Sigmoid colon (tissue), 7 donors: ENCODE data around the gene ATAD5. TPM values are rescaled to one million over a fixed set of nuclear protein-coding genes. Genes with fewer than 3 reads are reported as not detected.

Experiments used
- DNase-seq: peaks from one replicate; pipeline ENCODE4 v3.0.0-alpha.2; 2019
- H3K27ac ChIP-seq, 4 donors: fragments of 200-600 bp; sonication (generic); one replicate each; pipeline ENCODE4 v1.5.1; 2016 to 2019; ENCODE audit warnings: mild to moderate bottlenecking in 1 of 4
- H3K27me3 ChIP-seq, 3 donors: fragments of 200-600 bp; sonication (generic); one replicate each; pipeline ENCODE4 v1.5.1; 2019; ENCODE audit warnings: mild to moderate bottlenecking in 1 of 3
- H3K36me3 ChIP-seq, 4 donors: fragments of 200-600 bp; sonication (generic); one replicate each; pipeline ENCODE4 v1.5.1; 2016 to 2019
- H3K4me1 ChIP-seq, 4 donors: fragments of 200-600 bp; sonication (generic); one replicate each; pipeline ENCODE4 v1.5.1; 2017 to 2019
- H3K4me3 ChIP-seq, 4 donors: fragments of 200-600 bp; sonication (generic); one replicate each; pipeline ENCODE4 v1.5.1; 2017 to 2019; ENCODE audit warnings: mild to moderate bottlenecking in 2 of 4, moderate library complexity in 1 of 4
- H3K9me3 ChIP-seq, 4 donors: fragments of 200-600 bp in 3 of 4; sonication (generic) in 3 of 4; one replicate each; pipeline versions ENCODE4 v1.5.1 to v1.6.1; 2013 to 2019
- EP300 ChIP-seq, 4 donors: sonication (generic); formaldehyde crosslinking; IDR thresholded peaks; one replicate each; pipeline ENCODE4 v1.6.1; 2017; ENCODE audit warnings: antibody characterized with exemption in 4 of 4
- POLR2A ChIP-seq, 2 donors: fragments of 450-650 bp; IDR thresholded peaks; one replicate each; pipeline ENCODE4 v1.6.1; 2016; ENCODE audit warnings: antibody characterized with exemption in 2 of 2, mild to moderate bottlenecking in 2 of 2, moderate library complexity in 2 of 2
- POLR2AphosphoS5 ChIP-seq, 4 donors: sonication (generic); formaldehyde crosslinking; IDR thresholded peaks; one replicate each; pipeline ENCODE4 v1.6.1; 2017; ENCODE audit warnings: antibody characterized with exemption in 4 of 4
- WGBS, 2 donors: extraction: QIAGEN DNeasy Blood & Tissue Kit; methylation state at CpG; one replicate each; pipeline ENCODE4 v1.1.7; 2013; 5-methylcytosine and 5-hydroxymethylcytosine counted together
- intact Hi-C: fragments of 100-400 bp; cut with DNase I; formaldehyde crosslinking; loops from one replicate; pipeline ENCODE4 v1.15.1; 2023
- polyA plus RNA-seq, 3 donors: library from polyadenylated mRNA; stranded (reverse); fragments of 200-250 nt; gene quantifications; one replicate each; pipeline ENCODE4 v1.2.3, GENCODE V29; 2013
- total RNA-seq, 4 donors: library from RNA; depleted of rRNA; stranded (reverse); fragments of >200 nt; gene quantifications; one replicate each; pipeline ENCODE4 v1.1.0, GENCODE V29; 2016
- TF ChIP-seq, protein P1 (sequence below), 4 experiments: fragments of 450-650 bp in 3 of 4; fragments of 200-600 bp in 1 of 4; IDR thresholded peaks; one replicate each; pipeline ENCODE4 v1.5.1; 2016 to 2019; ENCODE audit warnings: antibody characterized with exemption in 4 of 4, mild to moderate bottlenecking in 3 of 4, moderate library complexity in 2 of 4
- donor health status: healthy with polysubstance abuse.
- donor health status: Bipolar disorder and iron deficiency.
- donor health status: healthy.

Gene ATAD5
- total and polyA plus RNA-seq, 7 donors = 0.46 to 1.7 (median 0.82) TPM

DNA sequence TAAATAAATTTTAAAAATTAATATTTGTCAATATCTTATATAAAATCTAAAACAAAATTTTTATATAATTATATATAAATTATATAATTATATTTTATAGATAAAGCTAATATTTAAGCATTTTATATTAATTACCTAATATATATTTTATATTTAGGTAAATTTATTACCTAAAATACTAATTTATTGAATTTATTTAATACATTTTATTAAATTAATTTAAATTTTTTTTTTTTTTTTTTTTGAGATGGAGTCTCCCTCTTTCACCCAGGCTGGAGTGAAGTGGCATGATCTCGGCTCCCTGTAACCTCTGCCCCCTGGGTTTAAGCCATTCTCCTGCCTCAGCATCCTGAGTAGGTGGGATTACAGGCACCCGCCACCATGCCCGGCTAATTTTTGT is 22.4 kb downstream of the ATAD5 start:
- Histone ChIP-seq H3K27ac (no peak overlapping the region), H3K9me3 (no peaks in the 10 kb centered on the region), H3K27me3 (no peaks in the 10 kb centered on the region), H3K36me3 (no peaks in the 10 kb centered on the region), H3K4me1 (no peaks in the 10 kb centered on the region), H3K4me3 (no peak overlapping the region)
- no peak for TF ChIP-seq EP300 (IDR thresholded peaks at IDR 0.05)
- no peak for TF ChIP-seq POLR2AphosphoS5 (IDR thresholded peaks at IDR 0.05)
- TF ChIP-seq, protein P1, sequence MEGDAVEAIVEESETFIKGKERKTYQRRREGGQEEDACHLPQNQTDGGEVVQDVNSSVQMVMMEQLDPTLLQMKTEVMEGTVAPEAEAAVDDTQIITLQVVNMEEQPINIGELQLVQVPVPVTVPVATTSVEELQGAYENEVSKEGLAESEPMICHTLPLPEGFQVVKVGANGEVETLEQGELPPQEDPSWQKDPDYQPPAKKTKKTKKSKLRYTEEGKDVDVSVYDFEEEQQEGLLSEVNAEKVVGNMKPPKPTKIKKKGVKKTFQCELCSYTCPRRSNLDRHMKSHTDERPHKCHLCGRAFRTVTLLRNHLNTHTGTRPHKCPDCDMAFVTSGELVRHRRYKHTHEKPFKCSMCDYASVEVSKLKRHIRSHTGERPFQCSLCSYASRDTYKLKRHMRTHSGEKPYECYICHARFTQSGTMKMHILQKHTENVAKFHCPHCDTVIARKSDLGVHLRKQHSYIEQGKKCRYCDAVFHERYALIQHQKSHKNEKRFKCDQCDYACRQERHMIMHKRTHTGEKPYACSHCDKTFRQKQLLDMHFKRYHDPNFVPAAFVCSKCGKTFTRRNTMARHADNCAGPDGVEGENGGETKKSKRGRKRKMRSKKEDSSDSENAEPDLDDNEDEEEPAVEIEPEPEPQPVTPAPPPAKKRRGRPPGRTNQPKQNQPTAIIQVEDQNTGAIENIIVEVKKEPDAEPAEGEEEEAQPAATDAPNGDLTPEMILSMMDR (IDR thresholded peaks at IDR 0.05) = no peak
- TF ChIP-seq POLR2A (IDR thresholded peaks at IDR 0.05) = no peak
- DNase-seq = no peak
- WGBS, 2 donors = 96 to 97% methylated on average over 3 of the region's 3 CpGs
- intact Hi-C loops = no loop called here

DNA sequence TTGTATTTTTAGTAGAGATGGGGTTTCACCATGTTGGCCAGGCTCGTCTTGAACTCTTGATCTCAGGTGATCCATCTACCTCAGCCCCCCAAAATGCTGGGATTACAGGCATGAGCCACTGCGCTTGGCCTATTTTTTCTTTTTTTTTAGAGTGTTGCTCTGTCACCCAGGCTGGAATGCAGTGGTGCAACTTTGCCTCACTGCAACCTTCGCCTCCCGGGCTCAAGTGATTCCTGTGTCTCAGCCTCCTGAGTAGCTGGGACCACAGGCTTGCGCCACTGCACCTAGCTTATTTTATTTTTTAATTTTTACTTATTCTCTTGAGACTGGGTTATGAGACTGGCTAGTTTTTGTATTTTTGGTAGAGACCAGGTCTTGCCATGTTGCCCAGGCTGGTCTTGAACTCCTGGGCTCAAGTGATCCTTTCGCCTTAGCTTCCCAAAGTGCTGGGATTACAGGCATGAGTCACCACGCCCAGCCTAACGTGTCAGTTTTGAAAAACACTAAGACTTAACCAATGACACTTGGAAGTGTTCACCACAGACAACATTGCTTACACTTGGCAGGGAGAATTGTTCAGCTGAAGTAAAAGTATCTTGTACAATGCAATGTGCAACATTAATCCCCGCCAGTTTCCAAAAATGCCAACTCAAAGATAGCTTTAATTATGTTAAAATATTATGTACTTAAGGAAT is 26.9 kb downstream of the ATAD5 start:
- intact Hi-C loops = no loop called here
- Histone ChIP-seq H3K4me1 (no peaks in the 10 kb centered on the region), H3K27ac (no peak overlapping the region), H3K4me3 (no peak overlapping the region), H3K36me3 (no peaks in the 10 kb centered on the region), H3K27me3 (no peaks in the 10 kb centered on the region), H3K9me3 (no peaks in the 10 kb centered on the region)
- 93 to 97% methylated on average over 9 of the region's 9 CpGs for WGBS, 2 donors
- TF ChIP-seq EP300 (IDR thresholded peaks at IDR 0.05) = no peak
- TF ChIP-seq POLR2A (IDR thresholded peaks at IDR 0.05) = no peak
- no peak for TF ChIP-seq POLR2AphosphoS5 (IDR thresholded peaks at IDR 0.05)
- TF ChIP-seq, protein P1 (IDR thresholded peaks at IDR 0.05) = no peak
- DNase-seq = no peak

GRCh38 chr17:30864636-30865035 is 32.9 kb downstream of the ATAD5 start:
- TF ChIP-seq POLR2A (IDR thresholded peaks at IDR 0.05) = no peak
- TF ChIP-seq, protein P1 (IDR thresholded peaks at IDR 0.05) = no peak
- TF ChIP-seq EP300 (IDR thresholded peaks at IDR 0.05) = no peak
- TF ChIP-seq POLR2AphosphoS5 (IDR thresholded peaks at IDR 0.05) = no peak
- H3K27me3 ChIP-seq = no peaks in the 10 kb centered on the region
- no peaks in the 10 kb centered on the region for H3K9me3 ChIP-seq
- H3K36me3 ChIP-seq = no peaks in the 10 kb centered on the region
- DNase-seq = no peak
- H3K27ac ChIP-seq = no peak overlapping the region
- no peak overlapping the region for H3K4me3 ChIP-seq
- 97 to 100% methylated on average over 1 of the region's 1 CpG for WGBS, 2 donors
- H3K4me1 ChIP-seq = no peaks in the 10 kb centered on the region
- intact Hi-C loops = no loop called here

DNA sequence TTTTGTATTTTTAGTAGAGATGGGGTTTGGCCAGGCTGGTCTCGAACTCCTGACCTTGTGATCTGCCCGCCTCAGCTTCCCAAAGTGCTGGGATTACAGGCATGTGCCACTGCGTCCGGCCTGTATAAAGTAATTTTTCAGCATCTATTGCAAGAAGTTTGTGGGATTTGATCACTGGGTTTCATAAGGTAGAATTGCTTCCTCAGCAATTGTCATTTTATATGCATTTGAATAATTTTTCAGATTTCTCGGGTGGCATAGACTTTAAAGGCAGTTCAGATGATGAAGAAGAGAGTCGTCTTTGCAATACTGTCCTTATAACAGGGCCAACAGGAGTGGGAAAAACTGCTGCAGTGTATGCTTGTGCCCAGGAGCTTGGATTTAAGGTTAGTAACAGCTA is 37.2 kb downstream of the ATAD5 start:
- TF ChIP-seq, protein P1 (IDR thresholded peaks at IDR 0.05) = no peak
- TF ChIP-seq POLR2A (IDR thresholded peaks at IDR 0.05) (no peak), EP300 (IDR thresholded peaks at IDR 0.05) (no peak), POLR2AphosphoS5 (IDR thresholded peaks at IDR 0.05) (no peak)
- no peaks in the 10 kb centered on the region for H3K9me3 ChIP-seq
- no peak overlapping the region for H3K4me3 ChIP-seq
- no peaks in the 10 kb centered on the region for H3K36me3 ChIP-seq
- no peaks in the 10 kb centered on the region for H3K27me3 ChIP-seq
- WGBS, 2 donors = 97% methylated on average over 6 of the region's 6 CpGs
- DNase-seq = no peak
- intact Hi-C loops = no loop called here
- H3K4me1 ChIP-seq = no peaks in the 10 kb centered on the region
- no peak overlapping the region for H3K27ac ChIP-seq

- no peaks in the 10 kb centered on the region for H3K27me3 ChIP-seq
- DNase-seq = no peak
- no peak overlapping the region for H3K27ac ChIP-seq
- intact Hi-C loops = no loop called here
- no peaks in the 10 kb centered on the region for H3K9me3 ChIP-seq
- TF ChIP-seq POLR2A (IDR thresholded peaks at IDR 0.05) (no peak), EP300 (IDR thresholded peaks at IDR 0.05) (no peak), POLR2AphosphoS5 (IDR thresholded peaks at IDR 0.05) (no peak)
- TF ChIP-seq, protein P1 (IDR thresholded peaks at IDR 0.05) = no peak
- H3K36me3 ChIP-seq = peaks cover 0 to 5% (median 2%) of the 10 kb centered on the region in 4 donors
- H3K4me3 ChIP-seq = no peak overlapping the region
- 95 to 97% methylated on average over 5 of the region's 5 CpGs for WGBS, 2 donors
- H3K4me1 ChIP-seq = no peaks in the 10 kb centered on the region
These were observed 54.4 kb downstream of the ATAD5 start for GRCh38 chr17:30886187-30886586.
